ENCODE results near the gene PRPF18. TPM values are rescaled to one million over a fixed set of nuclear protein-coding genes. Genes with fewer than 3 reads are reported as not detected.

Gene PRPF18
- total and polyA plus RNA-seq, 5 experiments from 2014 or later, result 31.9 to 41.5 (median 38.1) TPM

DNA sequence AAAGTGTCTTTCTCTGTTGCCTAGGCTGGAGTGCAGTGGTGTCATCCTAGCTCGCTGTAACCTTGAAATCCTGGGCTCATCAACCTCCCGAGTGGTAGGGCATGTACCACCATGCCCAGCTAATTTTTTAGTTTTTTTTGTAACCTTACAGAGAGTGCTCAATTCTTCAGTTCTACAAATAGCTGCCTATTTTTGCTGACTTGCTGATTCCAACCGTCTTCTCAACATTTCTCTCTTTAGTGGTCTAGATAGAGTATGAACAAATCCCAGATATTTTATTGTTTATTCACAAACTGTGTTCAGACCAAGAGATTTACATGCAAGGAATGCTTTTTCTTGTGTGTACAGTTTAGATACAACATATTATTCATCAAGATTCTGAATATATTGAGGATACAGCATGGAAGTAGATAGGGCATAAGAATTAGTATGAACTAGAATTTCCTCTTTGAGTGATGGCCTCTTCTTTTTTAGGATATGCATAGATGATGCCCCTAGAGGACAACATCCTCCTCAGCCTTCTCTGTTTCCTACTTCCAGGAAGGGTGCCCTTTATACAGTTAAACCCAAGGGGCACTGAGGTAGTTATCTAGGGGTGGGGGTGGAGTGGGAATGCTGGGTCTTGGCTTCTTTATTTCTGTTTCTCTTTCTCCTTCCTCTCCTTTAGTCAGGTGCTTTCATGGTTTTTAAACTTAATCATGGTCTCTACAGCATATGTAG, 26.0 kb downstream of the PRPF18 start:
- Mint-ChIP-seq H3K9me3 (no peaks in the 10 kb centered on the region), H3K36me3 (peaks cover 13 to 95% (median 44%) of the 10 kb centered on the region in 3 donors)

DNA sequence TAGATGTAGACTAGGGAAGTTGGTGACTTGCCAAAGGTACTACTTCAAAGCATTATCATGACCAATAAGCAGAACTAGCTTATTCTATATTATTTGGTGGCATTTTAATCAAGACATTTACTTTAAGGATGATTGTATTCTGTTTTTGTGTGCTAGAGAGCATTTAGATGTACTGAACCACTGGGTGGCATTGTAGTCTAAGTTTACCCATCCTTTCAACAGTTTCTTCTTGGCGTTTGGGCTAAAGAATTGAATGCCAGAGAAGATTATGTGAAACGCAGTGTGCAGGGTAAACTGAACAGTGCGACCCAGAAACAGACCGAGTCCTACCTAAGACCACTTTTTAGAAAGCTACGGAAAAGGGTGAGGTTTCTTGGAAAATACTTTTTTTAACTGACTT, 26.8 kb downstream of the PRPF18 start:
- H3K27me3 Mint-ChIP-seq, result no peaks in the 10 kb centered on the region
- H3K4me3 Mint-ChIP-seq, result no peak overlapping the region
- peaks cover 14 to 95% (median 46%) of the 10 kb centered on the region in 3 donors for H3K36me3 Mint-ChIP-seq
- ATAC-seq (no peak), DNase-seq (peak in 1 of 10 donors; percentile 3)
- H3K9me3 Mint-ChIP-seq, result no peaks in the 10 kb centered on the region
- H3K27ac Mint-ChIP-seq, result no peak overlapping the region
- peaks cover 0 to 6% (median 0%) of the 10 kb centered on the region in 4 donors for H3K4me1 Mint-ChIP-seq
- POLR2A ChIA-PET, result no interaction called here

More for the DNA sequence above, 26.0 kb downstream of the PRPF18 start:
- no peak overlapping the region for H3K27ac Mint-ChIP-seq
- no peak for ATAC-seq
- H3K4me3 Mint-ChIP-seq, result no peak overlapping the region
- DNase-seq, result no peak
- no peaks in the 10 kb centered on the region for H3K27me3 Mint-ChIP-seq
- peaks cover 0 to 10% (median 0%) of the 10 kb centered on the region in 4 donors for H3K4me1 Mint-ChIP-seq
- POLR2A ChIA-PET, result no interaction called here

DNA sequence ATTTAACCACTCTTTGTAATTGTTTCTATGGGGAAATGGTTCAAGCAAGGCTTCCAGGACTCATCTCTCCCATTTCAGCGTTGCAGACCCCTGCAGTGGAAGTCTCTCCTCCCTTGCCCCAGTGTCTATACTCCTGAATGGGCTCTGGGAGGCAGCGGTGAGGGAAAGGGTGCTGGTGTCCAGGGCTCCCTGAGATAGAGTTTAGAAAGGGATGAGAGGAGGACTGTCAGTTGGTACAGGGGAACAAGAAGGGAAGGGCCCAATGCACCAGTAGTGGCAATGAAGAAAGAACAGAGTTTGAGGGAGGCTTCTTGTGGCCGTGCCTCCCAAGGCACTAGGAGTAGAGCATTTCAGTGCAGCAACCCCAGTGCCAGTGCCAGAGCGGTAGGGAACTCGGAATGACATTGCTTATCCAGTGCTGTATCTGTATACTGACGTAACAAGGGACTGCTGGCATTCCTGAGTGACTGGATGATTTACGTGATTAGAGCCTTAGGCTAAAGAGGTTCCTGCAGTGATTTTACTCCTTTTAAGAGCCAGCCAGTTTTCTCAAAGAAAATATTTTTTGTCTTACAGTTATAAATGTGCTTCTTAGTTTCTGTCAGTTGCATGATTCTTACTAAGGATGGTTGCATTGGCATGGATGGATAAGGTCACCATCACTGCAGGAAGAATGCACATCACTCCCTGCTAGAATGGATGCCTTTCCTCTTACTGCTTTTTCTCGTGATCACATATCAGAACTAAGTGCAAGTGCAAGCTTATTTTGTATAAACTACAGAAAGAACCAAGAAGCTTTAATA, 28.0 kb downstream of the PRPF18 start:
- POLR2A ChIA-PET, result no interaction called here
- H3K4me1 Mint-ChIP-seq, result peaks cover 0 to 6% (median 0%) of the 10 kb centered on the region in 4 donors
- H3K27ac Mint-ChIP-seq, result no peak overlapping the region
- no peaks in the 10 kb centered on the region for H3K27me3 Mint-ChIP-seq
- H3K9me3 Mint-ChIP-seq, result no peaks in the 10 kb centered on the region
- ATAC-seq, result no peak
- H3K36me3 Mint-ChIP-seq, result peaks cover 15 to 95% (median 47%) of the 10 kb centered on the region in 3 donors
- DNase-seq, result no peak
- no peak overlapping the region for H3K4me3 Mint-ChIP-seq

DNA sequence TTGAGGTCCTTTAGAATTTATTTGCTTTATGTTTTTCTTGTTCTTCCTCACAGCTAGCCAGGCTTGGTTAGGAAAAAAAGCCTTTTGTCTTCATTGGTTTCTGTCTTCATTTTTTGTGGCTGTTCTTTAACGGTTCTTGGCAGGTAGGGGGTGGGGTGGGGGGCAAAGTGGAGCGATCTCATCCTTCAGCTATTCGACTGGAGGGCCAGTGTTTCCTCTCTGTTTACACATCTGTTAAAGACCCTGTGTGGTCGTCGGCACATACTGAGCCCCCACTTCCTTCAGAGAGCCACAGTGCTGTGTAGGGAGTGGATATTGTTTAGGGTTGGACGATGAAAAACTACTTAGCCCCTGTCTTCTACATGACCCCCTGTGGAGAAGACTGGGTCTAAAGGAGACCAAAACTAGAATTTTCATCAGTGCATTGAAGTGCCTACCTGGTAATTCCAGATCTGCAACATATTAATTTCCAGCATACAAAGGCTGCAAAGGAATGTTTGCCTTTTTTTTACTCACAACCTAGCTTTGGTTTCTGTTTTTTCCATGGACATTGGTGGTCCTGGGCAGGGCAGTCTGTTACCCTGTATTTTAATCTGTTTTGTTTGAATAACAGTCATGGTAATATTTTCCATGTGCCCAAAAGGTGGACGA, 29.0 kb downstream of the PRPF18 start:
- H3K36me3 Mint-ChIP-seq, result peaks cover 11 to 92% (median 43%) of the 10 kb centered on the region in 3 donors
- POLR2A ChIA-PET, result no interaction called here
- no peaks in the 10 kb centered on the region for H3K27me3 Mint-ChIP-seq
- no peaks in the 10 kb centered on the region for H3K9me3 Mint-ChIP-seq
- no peak overlapping the region for H3K4me3 Mint-ChIP-seq
- DNase-seq (no peak), ATAC-seq (no peak)
- peak overlapping the region in 3 of 10 donors; percentile 17 to 53 (median 43) for H3K27ac Mint-ChIP-seq
- H3K4me1 Mint-ChIP-seq, result peaks cover 0 to 6% (median 0%) of the 10 kb centered on the region in 4 donors

DNA sequence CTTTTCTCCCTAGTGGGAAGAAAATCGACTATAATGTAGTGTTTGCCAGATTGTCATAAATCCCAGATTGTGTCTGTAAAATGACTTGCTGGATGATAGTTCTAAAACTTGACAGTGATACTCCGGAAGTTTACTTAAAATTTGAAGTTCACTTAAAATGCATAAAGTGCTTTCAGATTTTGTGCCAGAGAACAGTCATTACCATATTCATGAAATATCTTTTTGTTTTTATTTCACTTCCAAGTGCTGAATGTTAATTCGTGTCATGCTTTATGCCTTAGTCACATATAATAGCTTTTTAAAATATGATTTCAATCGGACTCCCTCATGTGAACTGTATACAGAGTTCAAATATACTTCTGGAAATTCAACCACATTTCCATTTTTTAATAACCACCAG, 30.4 kb downstream of the PRPF18 start:
- no peak for DNase-seq
- Mint-ChIP-seq H3K27ac (no peak overlapping the region), H3K27me3 (no peaks in the 10 kb centered on the region), H3K4me1 (peaks cover 0 to 6% (median 0%) of the 10 kb centered on the region in 4 donors), H3K4me3 (no peak overlapping the region), H3K36me3 (peaks cover 11 to 88% (median 33%) of the 10 kb centered on the region in 3 donors), H3K9me3 (no peaks in the 10 kb centered on the region)
- POLR2A ChIA-PET, result no interaction called here
- ATAC-seq, result no peak

DNA sequence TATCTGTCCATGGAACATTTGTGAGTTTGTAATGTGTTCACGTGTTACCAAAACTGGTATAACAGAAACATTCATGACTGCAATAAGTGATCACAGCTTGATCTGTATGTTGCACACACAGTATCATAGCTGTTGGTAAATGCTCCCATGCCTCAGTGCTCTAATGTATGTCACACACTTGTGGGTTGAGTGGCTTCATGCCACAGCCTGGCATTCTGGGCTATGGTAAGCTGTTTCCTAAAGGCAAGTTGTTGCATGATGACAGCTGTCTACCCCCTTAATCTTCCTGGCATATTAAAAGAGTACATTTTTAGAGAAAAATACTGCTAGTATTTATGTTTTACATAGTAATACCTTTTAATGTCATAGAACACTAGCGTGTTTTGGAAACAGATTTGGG, 35.2 kb downstream of the PRPF18 start:
- DNase-seq, result no peak
- Mint-ChIP-seq H3K9me3 (no peaks in the 10 kb centered on the region), H3K27me3 (no peaks in the 10 kb centered on the region), H3K4me3 (no peak overlapping the region), H3K27ac (no peak overlapping the region), H3K4me1 (no peaks in the 10 kb centered on the region), H3K36me3 (peaks cover 11 to 70% (median 16%) of the 10 kb centered on the region in 3 donors)
- POLR2A ChIA-PET, result interaction anchor here (0.6 kb wide), 1 partner anchor 915 kb away, joined by 3 read pairs; no protein-coding TSS in a partner anchor
- ATAC-seq, result no peak

DNA sequence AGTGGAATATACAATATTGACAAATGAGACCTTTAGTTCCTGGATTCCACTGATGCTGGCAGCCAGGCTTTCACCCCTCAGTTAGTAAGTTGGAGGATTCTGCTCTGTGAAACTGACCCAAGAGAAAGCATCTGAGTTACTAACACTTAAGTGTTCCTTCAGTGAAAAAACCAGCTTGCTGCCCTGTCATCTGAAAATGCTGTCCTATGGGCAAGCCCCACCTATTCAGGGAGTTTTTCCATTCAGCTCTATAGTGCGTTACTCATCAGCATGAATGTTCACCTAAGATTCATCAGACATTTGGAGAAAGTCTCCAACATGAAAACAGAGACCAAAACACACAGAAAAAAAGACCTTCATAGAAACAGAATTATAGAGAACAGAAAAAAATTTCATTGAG, 37.9 kb downstream of the PRPF18 start:
- Mint-ChIP-seq H3K27ac (no peak overlapping the region), H3K36me3 (peaks cover 4 to 55% (median 5%) of the 10 kb centered on the region in 3 donors), H3K9me3 (no peaks in the 10 kb centered on the region), H3K27me3 (no peaks in the 10 kb centered on the region), H3K4me3 (no peak overlapping the region), H3K4me1 (no peaks in the 10 kb centered on the region)
- no peak for DNase-seq
- POLR2A ChIA-PET, result no interaction called here
- ATAC-seq, result no peak

DNA sequence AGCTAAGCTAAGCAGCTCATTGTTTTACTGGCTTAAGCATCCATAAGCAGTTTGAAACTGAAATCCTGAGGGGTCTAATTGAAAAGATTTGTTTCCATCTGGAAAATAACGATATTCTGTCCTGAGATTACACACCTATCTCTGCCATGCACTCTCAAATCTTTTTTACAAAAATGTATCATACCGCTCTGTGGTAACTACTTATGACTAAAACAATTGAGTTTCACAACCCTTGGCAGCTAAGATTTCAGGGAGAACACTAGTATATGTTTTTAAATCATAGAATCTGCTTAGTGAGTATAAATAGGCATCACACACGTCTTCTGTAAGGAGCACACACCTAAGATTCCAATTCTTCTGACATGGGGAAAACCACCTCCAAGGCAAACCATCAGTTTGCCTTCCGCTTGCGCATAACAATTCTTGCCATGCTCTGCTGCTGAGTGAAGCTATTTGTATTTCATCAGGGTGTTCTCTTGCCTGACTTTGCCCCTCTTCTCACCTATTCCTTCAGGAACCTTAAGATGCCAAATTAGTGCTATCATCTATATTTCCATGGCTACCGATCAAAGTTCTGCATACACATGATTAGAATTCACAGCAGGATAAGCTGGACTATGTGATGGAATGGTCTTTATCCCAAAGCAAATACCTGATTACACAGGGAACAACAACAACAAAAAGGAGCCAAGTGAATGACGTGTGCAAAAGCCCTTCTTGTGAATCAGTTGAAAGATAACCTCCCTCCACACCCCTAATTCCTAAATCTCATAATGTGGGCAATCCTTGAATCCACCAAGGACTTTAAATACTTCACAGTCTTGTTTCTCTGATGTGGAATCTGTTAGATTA, 40.9 kb downstream of the PRPF18 start:
- peaks cover 0 to 60% (median 9%) of the 10 kb centered on the region in 3 donors for H3K36me3 Mint-ChIP-seq
- no peaks in the 10 kb centered on the region for H3K9me3 Mint-ChIP-seq

DNA sequence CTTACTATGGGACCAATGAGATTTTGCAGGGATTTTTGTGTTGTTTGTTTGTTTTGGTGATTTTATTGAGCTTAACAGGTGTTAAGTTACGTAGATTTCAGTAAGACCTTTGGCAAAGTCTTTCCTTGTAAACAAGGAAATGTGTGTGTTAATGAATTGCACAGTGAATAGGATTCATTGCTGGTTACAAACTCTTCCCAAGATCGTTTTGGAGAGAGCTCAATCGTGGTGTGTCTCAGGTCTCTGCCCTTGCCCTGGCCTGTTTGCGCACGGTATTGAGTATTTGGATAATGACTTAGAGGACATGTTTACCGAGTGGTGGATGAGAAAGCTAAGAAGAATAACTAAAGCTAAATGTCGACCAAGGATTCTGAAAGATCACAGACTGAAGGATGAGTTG, 41.9 kb downstream of the PRPF18 start:
- DNase-seq, result no peak
- POLR2A ChIA-PET, result no interaction called here
- Mint-ChIP-seq H3K4me3 (no peak overlapping the region), H3K27ac (peak overlapping the region in 2 of 10 donors; percentile 14 to 36), H3K4me1 (no peaks in the 10 kb centered on the region), H3K36me3 (peaks cover 0 to 64% (median 13%) of the 10 kb centered on the region in 3 donors), H3K27me3 (no peaks in the 10 kb centered on the region), H3K9me3 (no peaks in the 10 kb centered on the region)
- ATAC-seq, result no peak

More for the DNA sequence above, 40.9 kb downstream of the PRPF18 start:
- POLR2A ChIA-PET, result no interaction called here
- Mint-ChIP-seq H3K4me1 (no peaks in the 10 kb centered on the region), H3K4me3 (no peak overlapping the region), H3K27ac (no peak overlapping the region), H3K27me3 (no peaks in the 10 kb centered on the region)
- DNase-seq, result no peak
- no peak for ATAC-seq

DNA sequence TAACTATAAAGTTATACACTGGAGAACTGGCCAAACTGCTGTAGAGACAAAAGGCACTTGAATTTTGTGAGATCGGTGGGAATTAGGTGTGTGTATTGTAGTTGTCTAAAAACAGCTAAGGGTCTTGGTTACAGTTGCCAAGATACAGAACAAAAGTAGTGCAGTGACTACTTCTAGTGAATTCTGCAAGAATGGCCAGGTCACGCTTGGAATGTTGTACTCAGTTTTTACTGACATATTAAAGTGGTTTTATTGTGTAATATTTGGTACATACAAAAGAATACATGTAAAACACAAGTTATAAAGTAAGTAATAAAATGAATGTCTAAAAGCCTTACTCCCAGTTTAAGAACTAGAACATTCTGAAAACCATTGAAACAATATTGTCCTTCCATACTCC, 42.4 kb downstream of the PRPF18 start:
- no peak overlapping the region for H3K4me3 Mint-ChIP-seq
- POLR2A ChIA-PET, result no interaction called here
- H3K27ac Mint-ChIP-seq, result no peak overlapping the region
- H3K27me3 Mint-ChIP-seq, result no peaks in the 10 kb centered on the region
- no peak for DNase-seq
- H3K36me3 Mint-ChIP-seq, result peaks cover 0 to 63% (median 14%) of the 10 kb centered on the region in 3 donors
- no peaks in the 10 kb centered on the region for H3K9me3 Mint-ChIP-seq
- no peaks in the 10 kb centered on the region for H3K4me1 Mint-ChIP-seq
- ATAC-seq, result no peak

DNA sequence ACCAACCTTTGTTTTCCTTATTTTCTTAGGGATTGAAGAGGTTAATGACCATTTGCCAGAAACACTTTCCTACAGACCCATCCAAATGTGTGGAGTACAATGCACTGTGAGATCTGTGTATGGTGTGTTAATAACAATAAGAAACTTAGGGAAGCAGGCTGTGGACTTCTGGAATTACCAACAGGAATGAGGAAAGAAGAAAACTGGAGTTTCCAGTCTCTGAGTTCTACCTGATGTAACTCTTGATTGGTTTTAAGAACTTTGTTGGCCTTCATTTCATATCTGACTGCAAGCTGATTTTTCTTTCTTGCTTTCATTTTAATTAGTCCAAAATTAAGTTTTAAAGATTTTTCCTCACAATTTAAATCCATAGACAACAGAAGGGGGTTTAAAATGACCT, 43.5 kb downstream of the PRPF18 start:
- no peaks in the 10 kb centered on the region for H3K9me3 Mint-ChIP-seq
- ATAC-seq, result no peak
- POLR2A ChIA-PET, result no interaction called here
- peaks cover 0 to 60% (median 21%) of the 10 kb centered on the region in 3 donors for H3K36me3 Mint-ChIP-seq
- H3K4me1 Mint-ChIP-seq, result no peaks in the 10 kb centered on the region
- H3K4me3 Mint-ChIP-seq, result no peak overlapping the region
- H3K27me3 Mint-ChIP-seq, result no peaks in the 10 kb centered on the region
- DNase-seq, result no peak
- no peak overlapping the region for H3K27ac Mint-ChIP-seq

DNA sequence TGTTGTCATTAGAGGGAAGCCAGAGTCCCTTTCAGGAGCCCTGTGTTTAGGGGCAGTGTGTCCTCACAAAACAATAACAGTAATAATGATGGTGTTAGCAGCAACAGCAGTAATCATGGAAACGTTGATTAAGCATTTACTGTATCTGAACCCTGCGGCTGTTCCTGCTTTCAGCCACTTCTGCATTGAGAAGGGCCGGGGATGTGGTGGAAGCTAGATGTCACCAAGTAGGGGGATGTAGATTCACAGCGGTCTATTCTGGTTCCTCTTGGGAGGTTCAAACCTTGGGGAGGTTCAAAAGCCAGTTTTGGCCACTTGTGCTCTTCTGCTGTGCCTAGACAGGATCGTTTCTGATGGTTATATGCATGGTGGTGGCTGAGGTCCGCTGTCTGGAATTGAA, 44.8 kb downstream of the PRPF18 start:
- ATAC-seq, result no peak
- Mint-ChIP-seq H3K4me3 (no peak overlapping the region), H3K27ac (peak overlapping the region in 1 of 10 donors; percentile 41), H3K36me3 (peaks cover 0 to 67% (median 28%) of the 10 kb centered on the region in 3 donors), H3K9me3 (no peaks in the 10 kb centered on the region), H3K27me3 (no peaks in the 10 kb centered on the region), H3K4me1 (peaks cover 0 to 2% (median 0%) of the 10 kb centered on the region in 4 donors)
- DNase-seq, result no peak
- POLR2A ChIA-PET, result no interaction called here

All from naive thymus-derived CD8-positive, alpha-beta T cell (primary cell).